OCI-LY1 (cell line): ENCODE data around the gene SDHA.
A peak's percentile ranks its signal among the peaks of the same experiment; 100 is the strongest.
"Not testable (repeated sequence)": the region's sequence is repeated elsewhere in the genome, so short reads cannot be mapped to it uniquely, and the experiment has no call there.

Source experiments
- H2AFZ ChIP-seq: fragments of 200-600 bp; sonication (generic), shearing (Covaris generic); 2 replicates; pipeline ENCODE4 v1.6.0; 2014; ENCODE audit warnings: antibody characterized with exemption, mild to moderate bottlenecking, low read length
- H3F3A ChIP-seq: fragments of 200-600 bp; sonication (generic), shearing (Covaris generic); 2 replicates; pipeline ENCODE4 v1.6.0; 2014; ENCODE audit warnings: mild to moderate bottlenecking, antibody characterized with exemption, low read length, moderate library complexity; ENCODE audit not compliant: insufficient read depth
- H3K27ac ChIP-seq: fragments of 200-600 bp; sonication (generic); 2 replicates; pipeline ENCODE4 v1.5.1; 2014; ENCODE audit warnings: low read length, mixed run types, mild to moderate bottlenecking, low read depth; ENCODE audit not compliant: poor library complexity, severe bottlenecking
- H3K27me3 ChIP-seq: fragments of 200-600 bp; sonication (generic); 2 replicates; pipeline ENCODE4 v1.6.0; 2014; ENCODE audit warnings: antibody characterized with exemption, mild to moderate bottlenecking, low read length, moderate library complexity; ENCODE audit not compliant: insufficient read depth
- H3K36me3 ChIP-seq: fragments of 200-600 bp; sonication (generic); 2 replicates; pipeline ENCODE4 v1.6.1; 2014; ENCODE audit warnings: mild to moderate bottlenecking, antibody characterized with exemption, low read length, moderate library complexity, mixed read lengths; ENCODE audit not compliant: insufficient read depth
- H3K4me1 ChIP-seq: fragments of 200-600 bp; sonication (generic); 2 replicates; pipeline ENCODE4 v1.5.1; 2014; ENCODE audit warnings: mild to moderate bottlenecking, low read length, moderate library complexity; ENCODE audit not compliant: insufficient read depth, severe bottlenecking
- H3K4me2 ChIP-seq: fragments of 200-600 bp; sonication (generic), shearing (Covaris generic); 2 replicates; pipeline ENCODE4 v1.6.1; 2014; ENCODE audit warnings: low read length
- H3K4me3 ChIP-seq: fragments of 200-600 bp; sonication (generic); 2 replicates; pipeline ENCODE4 v1.5.1; 2014; ENCODE audit warnings: low read length, low read depth, mild to moderate bottlenecking, mixed read lengths; ENCODE audit not compliant: poor library complexity, severe bottlenecking
- H3K79me2 ChIP-seq: fragments of 200-600 bp; shearing (Covaris generic); 2 replicates; pipeline ENCODE4 v1.6.1; 2016; ENCODE audit warnings: mixed run types, low read length, mixed read lengths; ENCODE audit not compliant: insufficient read depth
- H3K9ac ChIP-seq: fragments of 200-600 bp; sonication (generic), shearing (Covaris generic); 2 replicates; pipeline ENCODE4 v1.6.1; 2014; ENCODE audit warnings: mild to moderate bottlenecking, low read length, mixed read lengths
- H3K9me2 ChIP-seq: fragments of 200-600 bp; sonication (generic), shearing (Covaris generic); 2 replicates; pipeline ENCODE4 v1.6.1; 2014; ENCODE audit warnings: low read depth, mild to moderate bottlenecking, low read length, mixed read lengths
- H3K9me3 ChIP-seq: fragments of 200-600 bp; shearing (Covaris generic); 2 replicates; pipeline ENCODE4 v1.6.1; 2014; ENCODE audit warnings: low read length, mixed read lengths
- H4K20me1 ChIP-seq: fragments of 200-600 bp; sonication (generic), shearing (Covaris generic); 2 replicates; pipeline ENCODE4 v1.6.0; 2016; ENCODE audit warnings: mild to moderate bottlenecking, low read length; ENCODE audit not compliant: insufficient read depth
- EZH2 ChIP-seq: fragments of 200-600 bp; sonication (generic), shearing (Covaris generic); IDR thresholded peaks from 2 replicates; pipeline ENCODE4 v1.8.0; 2017; ENCODE audit warnings: borderline replicate concordance, mixed run types, mild to moderate bottlenecking, antibody characterized with exemption, low read length, moderate library complexity, mixed read lengths
- TF ChIP-seq, protein P1 (sequence below): fragments of 200-600 bp; sonication (generic), shearing (Covaris generic); IDR thresholded peaks from 2 replicates; pipeline ENCODE4 v1.5.1; 2017; ENCODE audit warnings: mild to moderate bottlenecking, antibody characterized with exemption, low read length, moderate library complexity, mixed read lengths

Gene SDHA

GRCh38 chr5:219460-219863, 1.3 kb downstream of the SDHA start:
- peaks cover 45% of the 10 kb centered on the region for H3K4me1 ChIP-seq
- no peaks in the 10 kb centered on the region for H3F3A ChIP-seq
- no peaks in the 10 kb centered on the region for H4K20me1 ChIP-seq
- peak overlapping the region; percentile 85 for H3K4me2 ChIP-seq
- H3K4me3 ChIP-seq: peak overlapping the region; percentile 97
- no peaks in the 10 kb centered on the region for H3K9me3 ChIP-seq
- H3K27ac ChIP-seq: no peak overlapping the region
- H3K9me2 ChIP-seq: no peaks in the 10 kb centered on the region
- TF ChIP-seq, protein P1, sequence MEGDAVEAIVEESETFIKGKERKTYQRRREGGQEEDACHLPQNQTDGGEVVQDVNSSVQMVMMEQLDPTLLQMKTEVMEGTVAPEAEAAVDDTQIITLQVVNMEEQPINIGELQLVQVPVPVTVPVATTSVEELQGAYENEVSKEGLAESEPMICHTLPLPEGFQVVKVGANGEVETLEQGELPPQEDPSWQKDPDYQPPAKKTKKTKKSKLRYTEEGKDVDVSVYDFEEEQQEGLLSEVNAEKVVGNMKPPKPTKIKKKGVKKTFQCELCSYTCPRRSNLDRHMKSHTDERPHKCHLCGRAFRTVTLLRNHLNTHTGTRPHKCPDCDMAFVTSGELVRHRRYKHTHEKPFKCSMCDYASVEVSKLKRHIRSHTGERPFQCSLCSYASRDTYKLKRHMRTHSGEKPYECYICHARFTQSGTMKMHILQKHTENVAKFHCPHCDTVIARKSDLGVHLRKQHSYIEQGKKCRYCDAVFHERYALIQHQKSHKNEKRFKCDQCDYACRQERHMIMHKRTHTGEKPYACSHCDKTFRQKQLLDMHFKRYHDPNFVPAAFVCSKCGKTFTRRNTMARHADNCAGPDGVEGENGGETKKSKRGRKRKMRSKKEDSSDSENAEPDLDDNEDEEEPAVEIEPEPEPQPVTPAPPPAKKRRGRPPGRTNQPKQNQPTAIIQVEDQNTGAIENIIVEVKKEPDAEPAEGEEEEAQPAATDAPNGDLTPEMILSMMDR: no peak
- TF ChIP-seq EZH2: no peak
- no peak overlapping the region for H2AFZ ChIP-seq
- peaks cover 15% of the 10 kb centered on the region for H3K36me3 ChIP-seq
- H3K9ac ChIP-seq: peak overlapping the region; percentile 95
- no peaks in the 10 kb centered on the region for H3K27me3 ChIP-seq
- peaks cover 49% of the 10 kb centered on the region for H3K79me2 ChIP-seq

- H3K9ac ChIP-seq: peak overlapping the region; percentile 95
- H3K4me2 ChIP-seq: peak overlapping the region; percentile 85
- peaks cover 45% of the 10 kb centered on the region for H3K4me1 ChIP-seq
- no peaks in the 10 kb centered on the region for H3K27me3 ChIP-seq
- peaks cover 47% of the 10 kb centered on the region for H3K79me2 ChIP-seq
- H3K9me3 ChIP-seq: no peaks in the 10 kb centered on the region
- no peak overlapping the region for H3K27ac ChIP-seq
- peak overlapping the region; percentile 97 for H3K4me3 ChIP-seq
- no peak overlapping the region for H2AFZ ChIP-seq
- H3K36me3 ChIP-seq: peaks cover 16% of the 10 kb centered on the region
- no peaks in the 10 kb centered on the region for H3K9me2 ChIP-seq
- no peaks in the 10 kb centered on the region for H3F3A ChIP-seq
- TF ChIP-seq EZH2: no peak
- TF ChIP-seq, protein P1: no peak
- H4K20me1 ChIP-seq: no peaks in the 10 kb centered on the region
These were observed 1.9 kb downstream of the SDHA start for GRCh38 chr5:219991-220390.

DNA sequence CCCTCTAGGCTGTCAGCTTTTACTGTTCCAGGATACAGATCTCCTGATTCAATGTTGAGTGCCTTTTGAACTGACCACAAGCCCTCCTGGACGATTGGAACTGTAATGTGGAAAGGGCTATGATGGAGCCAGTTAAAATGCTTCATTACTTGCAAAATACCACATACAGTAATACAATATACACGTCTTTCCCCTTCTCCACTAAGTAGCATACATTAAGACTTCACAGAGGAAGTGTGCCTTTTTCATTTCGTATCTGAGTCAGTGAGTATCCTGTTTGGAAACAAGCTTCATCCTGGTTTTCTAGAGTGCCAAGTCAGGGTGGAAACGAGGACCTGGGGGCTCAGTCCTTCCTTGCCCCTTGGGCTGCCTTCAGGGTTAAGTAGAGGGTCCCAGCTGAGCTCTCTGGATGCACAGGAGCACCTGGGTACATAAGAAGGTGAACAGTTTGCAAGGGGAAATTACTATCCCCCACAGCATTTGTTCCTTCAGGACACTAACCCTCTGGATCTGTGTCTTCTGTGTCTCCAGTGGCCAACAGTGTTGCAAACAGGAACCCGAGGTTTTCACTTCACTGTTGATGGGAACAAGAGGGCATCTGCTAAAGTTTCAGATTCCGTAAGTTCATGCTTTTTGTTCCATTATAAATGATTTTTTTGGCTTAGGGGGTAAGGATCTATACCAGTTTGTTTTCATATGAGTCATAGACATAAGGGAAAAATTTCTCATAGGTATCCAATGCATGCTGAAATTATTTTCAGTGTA, 5.0 kb downstream of the SDHA start:
- H3F3A ChIP-seq, H4K20me1 ChIP-seq, H3K9me3 ChIP-seq, H3K27ac ChIP-seq, H3K4me2 ChIP-seq, H3K27me3 ChIP-seq, H2AFZ ChIP-seq, H3K9ac ChIP-seq, H3K9me2 ChIP-seq, H3K4me3 ChIP-seq: not testable (repeated sequence)
- Histone ChIP-seq H3K36me3 (peaks cover 40% of the 10 kb centered on the region), H3K4me1 (peaks cover 28% of the 10 kb centered on the region), H3K79me2 (peaks cover 45% of the 10 kb centered on the region)

GRCh38 chr5:223791-224190, 5.7 kb downstream of the SDHA start:
- H3K4me2 ChIP-seq: no peak overlapping the region
- no peaks in the 10 kb centered on the region for H3K27me3 ChIP-seq
- no peak for TF ChIP-seq EZH2
- no peaks in the 10 kb centered on the region for H4K20me1 ChIP-seq
- no peaks in the 10 kb centered on the region for H3K9me2 ChIP-seq
- no peak overlapping the region for H2AFZ ChIP-seq
- H3K4me3 ChIP-seq: no peak overlapping the region
- H3F3A ChIP-seq: no peaks in the 10 kb centered on the region
- H3K27ac ChIP-seq: no peak overlapping the region
- H3K9ac ChIP-seq: no peak overlapping the region
- H3K9me3 ChIP-seq: no peaks in the 10 kb centered on the region
- peaks cover 46% of the 10 kb centered on the region for H3K36me3 ChIP-seq
- peaks cover 28% of the 10 kb centered on the region for H3K4me1 ChIP-seq
- peaks cover 40% of the 10 kb centered on the region for H3K79me2 ChIP-seq
